Testis (tissue), 3 donors: ENCODE data around the gene PGAP2. TPM values are rescaled to one million over a fixed set of nuclear protein-coding genes. Genes with fewer than 3 reads are reported as not detected.

Source experiments
- DNase-seq: peaks from one replicate; pipeline ENCODE4 v3.0.0-alpha.2; 2019
- H3K27ac ChIP-seq, 2 donors: fragments of 200-600 bp; sonication (generic); one replicate each; pipeline ENCODE4 v1.5.1; 2019
- H3K27me3 ChIP-seq: fragments of 200-600 bp; sonication (generic); one replicate; pipeline ENCODE4 v1.5.1; 2019
- H3K36me3 ChIP-seq: fragments of 200-600 bp; sonication (generic); one replicate; pipeline ENCODE4 v1.5.1; 2017; ENCODE audit warnings: low read depth; ENCODE audit errors: missing control alignments
- H3K4me1 ChIP-seq: fragments of 200-600 bp; sonication (generic); one replicate; pipeline ENCODE4 v1.5.1; 2019
- H3K4me3 ChIP-seq, 2 donors: fragments of 200-600 bp; sonication (generic); one replicate each; pipeline ENCODE4 v1.5.1; 2017 to 2019
- H3K9me3 ChIP-seq: fragments of 200-600 bp; sonication (generic); one replicate; pipeline ENCODE4 v1.5.1; 2017
- CTCF ChIP-seq, 3 experiments: fragments of 450-650 bp in 2 of 3; fragments of 200-600 bp in 1 of 3; sonication (generic) in 1 of 3; IDR thresholded peaks; one replicate each; pipeline ENCODE4 v1.5.1; 2016 to 2019; ENCODE audit warnings: antibody characterized with exemption in 3 of 3, mild to moderate bottlenecking in 2 of 3, moderate library complexity in 1 of 3
- POLR2A ChIP-seq: fragments of 450-650 bp; IDR thresholded peaks from one replicate; pipeline ENCODE4 v1.6.1; 2017; ENCODE audit warnings: antibody characterized with exemption, mild to moderate bottlenecking, moderate library complexity
- WGBS, 2 donors: methylation state at CpG; one replicate each; pipeline ENCODE4 v1.1.5; 2018; 5-methylcytosine and 5-hydroxymethylcytosine counted together
- intact Hi-C: fragments of 100-400 bp; cut with DNase I; formaldehyde crosslinking; loops from one replicate; pipeline ENCODE4 v1.15.1; 2023; ENCODE audit warnings: low total_unique reads
- polyA plus RNA-seq: library from polyadenylated mRNA; stranded (reverse); fragments of 350-450 nt; fragmentation: Illumina TruSeq; extraction: RNeasy Lipid Tissue Mini Kit (QIAGEN cat#74804); gene quantifications from one replicate; pipeline ENCODE4 v1.2.3, GENCODE V29; 2014; ENCODE audit warnings: low read depth, low replicate concordance; ENCODE audit not compliant: insufficient read depth
- total RNA-seq, 2 donors: library from RNA; depleted of rRNA; stranded (reverse); fragments of >200 nt; gene quantifications; one replicate each; pipeline ENCODE4 v1.2.3, GENCODE V29; 2016

The PGAP2 gene
- total and polyA plus RNA-seq, 3 donors from 2014 or later, result 40.5 to 56.8 (median 54.4) TPM

- TF ChIP-seq CTCF (IDR thresholded peaks at IDR 0.05), result no peak
- TF ChIP-seq POLR2A, result no peak
- intact Hi-C loops, result no loop called here
- WGBS, 2 donors, result 43 to 44% methylated on average over 3 to 4 of the region's 4 CpGs
These were observed 7.5 kb downstream of the PGAP2 start for GRCh38 chr11:3815845-3816244.

GRCh38 chr11:3816673-3817072 lies 8.3 kb downstream of the PGAP2 start:
- H3K36me3 ChIP-seq, result no peaks in the 10 kb centered on the region
- no peak for DNase-seq
- no peak overlapping the region for H3K4me3 ChIP-seq
- intact Hi-C loops, result no loop called here
- peaks cover 5% of the 10 kb centered on the region for H3K4me1 ChIP-seq
- WGBS, 2 donors, result 83 to 100% methylated on average over 1 to 2 of the region's 2 CpGs
- H3K27me3 ChIP-seq, result no peaks in the 10 kb centered on the region
- H3K27ac ChIP-seq, result no peak overlapping the region
- TF ChIP-seq POLR2A (no peak), CTCF (IDR thresholded peaks at IDR 0.05) (no peak)
- H3K9me3 ChIP-seq, result no peaks in the 10 kb centered on the region

More at GRCh38 chr11:3815845-3816244, 7.5 kb downstream of the PGAP2 start:
- Histone ChIP-seq H3K27ac (no peak overlapping the region), H3K4me3 (no peak overlapping the region), H3K9me3 (no peaks in the 10 kb centered on the region), H3K27me3 (no peaks in the 10 kb centered on the region), H3K36me3 (no peaks in the 10 kb centered on the region), H3K4me1 (peaks cover 5% of the 10 kb centered on the region)
- DNase-seq, result no peak

- DNase-seq, result no peak
- intact Hi-C loops, result no loop called here
- 76 to 79% methylated on average over 10 of the region's 10 CpGs for WGBS, 2 donors
- H3K27me3 ChIP-seq, result no peaks in the 10 kb centered on the region
- H3K27ac ChIP-seq, result no peak overlapping the region
- TF ChIP-seq CTCF (IDR thresholded peaks at IDR 0.05), result no peak
- TF ChIP-seq POLR2A, result no peak
- H3K9me3 ChIP-seq, result no peaks in the 10 kb centered on the region
- no peaks in the 10 kb centered on the region for H3K36me3 ChIP-seq
- no peak overlapping the region for H3K4me3 ChIP-seq
- H3K4me1 ChIP-seq, result peaks cover 5% of the 10 kb centered on the region
These were observed 8.9 kb downstream of the PGAP2 start for GRCh38 chr11:3817181-3817800.

- no peak overlapping the region for H3K4me3 ChIP-seq
- peaks cover 4% of the 10 kb centered on the region for H3K4me1 ChIP-seq
- intact Hi-C loops, result no loop called here
- H3K27ac ChIP-seq, result no peak overlapping the region
- no peak for TF ChIP-seq POLR2A
- no peak for TF ChIP-seq CTCF (IDR thresholded peaks at IDR 0.05)
- H3K36me3 ChIP-seq, result no peaks in the 10 kb centered on the region
- 100% methylated on average over 2 of the region's 2 CpGs for WGBS, 2 donors
- H3K27me3 ChIP-seq, result no peaks in the 10 kb centered on the region
- no peak for DNase-seq
- H3K9me3 ChIP-seq, result no peaks in the 10 kb centered on the region
These were observed 12.6 kb downstream of the PGAP2 start for GRCh38 chr11:3820971-3821370.

GRCh38 chr11:3822312-3822711 lies 14.0 kb downstream of the PGAP2 start:
- Histone ChIP-seq H3K36me3 (no peaks in the 10 kb centered on the region), H3K4me3 (no peak overlapping the region), H3K27me3 (no peaks in the 10 kb centered on the region), H3K27ac (no peak overlapping the region), H3K4me1 (no peaks in the 10 kb centered on the region), H3K9me3 (no peaks in the 10 kb centered on the region)
- 97 to 99% methylated on average over 7 of the region's 7 CpGs for WGBS, 2 donors
- intact Hi-C loops, result no loop called here
- DNase-seq, result no peak
- no peak for TF ChIP-seq POLR2A
- TF ChIP-seq CTCF (IDR thresholded peaks at IDR 0.05), result no peak
